HepG2 (cell line): ENCODE results near the gene MRPS5. TPM values are rescaled to one million over a fixed set of nuclear protein-coding genes. Genes with fewer than 3 reads are reported as not detected.

ENCODE experiments used
- E2F1 ChIP-seq: sonication (generic); formaldehyde crosslinking; IDR thresholded peaks from 2 replicates; pipeline ENCODE4 v1.5.0; 2020; ENCODE audit warnings: missing genetic modification reagents
- FLYWCH1 ChIP-seq: sonication (generic); formaldehyde crosslinking; IDR thresholded peaks from 2 replicates; pipeline ENCODE4 v1.8.1; 2023; ENCODE audit warnings: mild to moderate bottlenecking, missing genetic modification reagents
- HMGXB3 ChIP-seq: sonication (generic); formaldehyde crosslinking; IDR thresholded peaks from 2 replicates; pipeline ENCODE4 v1.4.0; 2020; ENCODE audit warnings: missing genetic modification reagents, borderline replicate concordance
- KLF12 ChIP-seq: sonication (generic); formaldehyde crosslinking; IDR thresholded peaks from 2 replicates; pipeline ENCODE4 v1.4.0; 2020; ENCODE audit warnings: missing genetic modification reagents, borderline replicate concordance
- MTF2 ChIP-seq: sonication (generic); formaldehyde crosslinking; IDR thresholded peaks from 2 replicates; pipeline ENCODE4 v1.5.0; 2020; ENCODE audit warnings: missing genetic modification reagents, borderline replicate concordance
- MZF1 ChIP-seq: sonication (generic); formaldehyde crosslinking; IDR thresholded peaks from 2 replicates; pipeline ENCODE4 v1.8.1; 2023; ENCODE audit warnings: mild to moderate bottlenecking, missing genetic modification reagents, borderline replicate concordance
- RFXANK ChIP-seq: IDR thresholded peaks from 2 replicates; pipeline ENCODE4 v1.6.1; 2016
- WIZ ChIP-seq: sonication (generic); formaldehyde crosslinking; IDR thresholded peaks from 2 replicates; pipeline ENCODE4 v1.5.1; 2020; ENCODE audit warnings: mild to moderate bottlenecking, missing genetic modification reagents
- ZBTB1 ChIP-seq: sonication (generic); formaldehyde crosslinking; IDR thresholded peaks from 2 replicates; pipeline ENCODE4 v1.4.0; 2020; ENCODE audit warnings: missing genetic modification reagents, borderline replicate concordance
- ZBTB7B ChIP-seq: sonication (generic); formaldehyde crosslinking; IDR thresholded peaks from 2 replicates; pipeline ENCODE4 v1.4.0; 2020; ENCODE audit warnings: missing genetic modification reagents
- ZHX1 ChIP-seq: sonication (generic); formaldehyde crosslinking; IDR thresholded peaks from 2 replicates; pipeline ENCODE4 v1.8.1; 2022; ENCODE audit warnings: low read depth, mild to moderate bottlenecking, missing genetic modification reagents
- ZNF329 ChIP-seq: sonication (generic); formaldehyde crosslinking; IDR thresholded peaks from 2 replicates; pipeline ENCODE4 v1.9.0; 2021; ENCODE audit warnings: low read depth, mild to moderate bottlenecking, missing genetic modification reagents
- ZNF367 ChIP-seq: sonication (generic); formaldehyde crosslinking; IDR thresholded peaks from 2 replicates; pipeline ENCODE4 v1.4.0; 2020; ENCODE audit warnings: missing genetic modification reagents, borderline replicate concordance
- ZNF639 ChIP-seq: conservative IDR thresholded peaks from 2 replicates; pipeline ENCODE4 v1.6.1; 2018; ENCODE audit warnings: missing genetic modification reagents
- ZNF724P ChIP-seq: sonication (generic); formaldehyde crosslinking; IDR thresholded peaks from 2 replicates; pipeline ENCODE4 v1.8.0; 2022; ENCODE audit warnings: missing genetic modification reagents, borderline replicate concordance
- ZNF781 ChIP-seq: sonication (generic); formaldehyde crosslinking; IDR thresholded peaks from 2 replicates; pipeline ENCODE4 v1.5.1; 2020; ENCODE audit warnings: borderline replicate concordance, mild to moderate bottlenecking, missing genetic modification reagents; ENCODE audit errors: not compliant biosample characterization
- ZNF784 ChIP-seq: sonication (generic); formaldehyde crosslinking; IDR thresholded peaks from 2 replicates; pipeline ENCODE4 v1.5.1; 2020; ENCODE audit warnings: missing genetic modification reagents, mild to moderate bottlenecking, borderline replicate concordance
- ZZZ3 ChIP-seq: sonication (generic); formaldehyde crosslinking; IDR thresholded peaks from 2 replicates; pipeline ENCODE4 v1.4.0; 2020; ENCODE audit warnings: missing genetic modification reagents, mild to moderate bottlenecking, borderline replicate concordance
- polyA plus RNA-seq, 8 experiments: library from polyadenylated mRNA; depleted of rRNA in 3 of 8; stranded (reverse) in 7 of 8; unstranded in 1 of 8; fragments of >200 nt; fragmentation: Illumina TruSeq in 4 of 8; extraction: Trizol in 4 of 8; gene quantifications; 2 replicates each; pipeline versions ENCODE4 v1.2.1 to v1.2.3, GENCODE V29; 2011 to 2016; ENCODE audit warnings: low read depth in 4 of 8, missing spikeins in 1 of 8, mixed read lengths in 1 of 8; ENCODE audit not compliant: insufficient read depth in 1 of 8
- total RNA-seq, 5 experiments: library from RNA; depleted of rRNA; stranded (reverse); fragments of >200 nt; fragmentation: Illumina TruSeq; extraction: Trizol; gene quantifications; 2 replicates each; pipeline ENCODE4 v1.2.3, GENCODE V29; 2016; ENCODE audit warnings: low read depth in 1 of 5

MRPS5 gene
- total and polyA plus RNA-seq, 2 of the 13 experiments (the other 11 are each of a cell fraction or from before 2014, with no cell fraction given), result 98.8 to 134 TPM

- TF ChIP-seq HMGXB3 (CRISPR knock-in tag) (peak; percentile 26; the same call in 1 of the 2 replicates), RFXANK (CRISPR knock-in tag) (no peak), FLYWCH1 (no peak), E2F1 (CRISPR knock-in tag) (no peak), KLF12 (CRISPR knock-in tag) (no peak), ZNF781 (CRISPR knock-in tag) (peak; percentile 58), MZF1 (CRISPR knock-in tag) (peak; percentile 40; the same call in 1 of the 2 replicates), ZNF639 (CRISPR knock-in tag) (0 out of 2 replicates have a peak, but pooled peaks have one; percentile 5), ZNF329 (CRISPR knock-in tag) (no peak), WIZ (peak; percentile 67; the same call in 1 of the 2 replicates), ZHX1 (CRISPR knock-in tag) (0 out of 2 replicates have a peak, but pooled peaks have one; percentile 45), ZNF367 (CRISPR knock-in tag) (no peak), ZZZ3 (no peak), ZBTB1 (CRISPR knock-in tag) (no peak), ZNF724P (CRISPR knock-in tag) (no peak), ZBTB7B (peak; percentile 88), MTF2 (CRISPR knock-in tag) (peak; percentile 97), ZNF784 (no peak)
Observed at GRCh38 chr2:95076705-95077529, 44.7 kb downstream of the MRPS5 start (continued).
